GM13976 (cell line): ENCODE results near the gene GTSE1.

Experiments used
- DNase-seq: peaks from one replicate; pipeline ENCODE4 v3.0.0; 2012; ENCODE audit warnings: low spot score
- CTCF ChIP-seq: IDR thresholded peaks from 2 replicates; pipeline ENCODE4 v1.5.1; 2012; ENCODE audit warnings: borderline replicate concordance, mild to moderate bottlenecking; ENCODE audit not compliant: insufficient read depth; ENCODE audit errors: extremely low read depth, missing control alignments, control extremely low read depth
- in situ Hi-C: fragments of 300-500 bp; cut with MboI; formaldehyde crosslinking; loops from one replicate; pipeline ENCODE4 v1.12.0; 2022; ENCODE audit warnings: low sequenced_read_pairs, mixed read lengths, inconsistent platforms; ENCODE audit not compliant: unreplicated experiment

Gene GTSE1

GRCh38 chr22:46319319-46319718 lies 22.6 kb downstream of the GTSE1 start:
- no peak for DNase-seq
- in situ Hi-C loops, result loop anchor here (25.0 kb wide), 1 partner anchor 307 kb away; no protein-coding TSS in a partner anchor
- TF ChIP-seq CTCF, result no peak

GRCh38 chr22:46320166-46320710 lies 23.6 kb downstream of the GTSE1 start:
- DNase-seq, result no peak
- in situ Hi-C loops, result loop anchor here (25.0 kb wide), 1 partner anchor 308 kb away; no protein-coding TSS in a partner anchor
- no peak for TF ChIP-seq CTCF

GRCh38 chr22:46320716-46321386 lies 24.2 kb downstream of the GTSE1 start:
- TF ChIP-seq CTCF, result no peak
- no peak for DNase-seq
- in situ Hi-C loops, result loop anchor here (25.0 kb wide), 1 partner anchor 309 kb away; no protein-coding TSS in a partner anchor

GRCh38 chr22:46322711-46323110 lies 26.0 kb downstream of the GTSE1 start:
- in situ Hi-C loops, result loop anchor here (25.0 kb wide), 1 partner anchor 310 kb away; no protein-coding TSS in a partner anchor
- TF ChIP-seq CTCF, result no peak
- no peak for DNase-seq

GRCh38 chr22:46323162-46323561 lies 26.5 kb downstream of the GTSE1 start:
- no peak for TF ChIP-seq CTCF
- in situ Hi-C loops, result loop anchor here (25.0 kb wide), 1 partner anchor 311 kb away; no protein-coding TSS in a partner anchor
- no peak for DNase-seq

GRCh38 chr22:46326066-46326680 lies 29.5 kb downstream of the GTSE1 start:
- no peak for DNase-seq
- no peak for TF ChIP-seq CTCF
- in situ Hi-C loops, result loop anchor here (5.0 kb wide), 1 partner anchor 204 kb away; no protein-coding TSS in a partner anchor
